MCF 10A (cell line): ENCODE data around the gene PTPRT. TPM values are rescaled to one million over a fixed set of nuclear protein-coding genes. Genes with fewer than 3 reads are reported as not detected.

Experiments
- BruUV-seq: library from RNA; stranded (reverse); fragments of 400-500 nt; replicated peaks from 2 replicates; lab custom pipeline; 2021; lab: Mats Ljungman, UMichigan
- CTCF ChIA-PET: fragments of 300-600 bp; sonication (Branson Sonifier 250); formaldehyde crosslinking; extraction: SDS; loops from one replicate; lab custom pipeline; 2021; ENCODE audit warnings: antibody characterized with exemption, inconsistent platforms; lab: Yijun Ruan, JAX
- POLR2A ChIA-PET: fragments of 300-600, 350-650 bp; sonication (Branson Sonifier 250); formaldehyde crosslinking; extraction: SDS; loops from one replicate; lab custom pipeline; 2020; ENCODE audit warnings: antibody characterized with exemption, inconsistent platforms; lab: Yijun Ruan, JAX
- DNase-seq: peaks from one replicate; pipeline ENCODE4 v3.0.0-alpha.2; 2018; ENCODE audit not compliant: unreplicated experiment
- H3K27ac Mint-ChIP-seq: one replicate; pipeline ENCODE4 v1.8.0; 2022; ENCODE audit warnings: mild to moderate bottlenecking, low read depth, mixed read lengths; ENCODE audit not compliant: unreplicated experiment
- H3K27me3 Mint-ChIP-seq: one replicate; pipeline ENCODE4 v1.8.0; 2022; ENCODE audit warnings: mixed read lengths; ENCODE audit not compliant: insufficient read depth, unreplicated experiment
- H3K36me3 Mint-ChIP-seq: one replicate; pipeline ENCODE4 v1.8.0; 2022; ENCODE audit warnings: mild to moderate bottlenecking, moderate library complexity, mixed read lengths; ENCODE audit not compliant: insufficient read depth, unreplicated experiment
- H3K4me1 Mint-ChIP-seq: one replicate; pipeline ENCODE4 v1.8.0; 2022; ENCODE audit warnings: mixed read lengths; ENCODE audit not compliant: insufficient read depth, unreplicated experiment
- H3K4me3 Mint-ChIP-seq: one replicate; pipeline ENCODE4 v1.8.0; 2022; ENCODE audit warnings: mild to moderate bottlenecking, moderate library complexity, mixed read lengths; ENCODE audit not compliant: unreplicated experiment
- H3K9me3 Mint-ChIP-seq: one replicate; pipeline ENCODE4 v1.8.0; 2022; ENCODE audit warnings: mixed read lengths; ENCODE audit not compliant: unreplicated experiment
- CTCF ChIP-seq: fragments of 200-600 bp; IDR thresholded peaks from one replicate; pipeline ENCODE4 v1.8.0; 2022; ENCODE audit warnings: antibody characterized with exemption, mild to moderate bottlenecking; ENCODE audit not compliant: unreplicated experiment
- intact Hi-C: fragments of 100-400 bp; cut with micrococcal nuclease; formaldehyde crosslinking; loops from 2 replicates; pipeline ENCODE4 v1.14.1; 2022
- total RNA-seq: library from RNA; stranded (reverse); gene quantifications from 2 replicates; pipeline ENCODE4 v1.2.3, GENCODE V29; 2022

The PTPRT gene
- total RNA-seq, 1 experiment from 2014 or later = not detected

- ChIA-PET CTCF (interaction anchor here (0.6 kb wide), 1 partner anchor 41 kb away, joined by 4 read pairs; no protein-coding TSS in a partner anchor), POLR2A (no interaction called here)
- Mint-ChIP-seq H3K27me3 (no peaks in the 10 kb centered on the region), H3K36me3 (no peaks in the 10 kb centered on the region), H3K4me1 (no peaks in the 10 kb centered on the region), H3K27ac (no peak overlapping the region), H3K4me3 (no peak overlapping the region), H3K9me3 (peaks cover 38% of the 10 kb centered on the region)
- no TSS peak for BruUV-seq
- DNase-seq = no peak
- no peak for TF ChIP-seq CTCF
- intact Hi-C loops = no loop called here
Measured at GRCh38 chr20:42191140-42191860, 998.4 kb downstream of the PTPRT start.

- Mint-ChIP-seq H3K4me3 (no peak overlapping the region), H3K36me3 (no peaks in the 10 kb centered on the region), H3K4me1 (no peaks in the 10 kb centered on the region), H3K27me3 (no peaks in the 10 kb centered on the region), H3K27ac (no peak overlapping the region), H3K9me3 (peaks cover 49% of the 10 kb centered on the region)
- intact Hi-C loops = no loop called here
- CTCF ChIA-PET = interaction anchor here (0.7 kb wide), 1 partner anchor 12 kb away, joined by 3 read pairs; no protein-coding TSS in a partner anchor
- POLR2A ChIA-PET = no interaction called here
- DNase-seq = no peak
- no peak for TF ChIP-seq CTCF
- BruUV-seq = no TSS peak
Measured at GRCh38 chr20:42190084-42190483, 999.6 kb downstream of the PTPRT start.

DNA sequence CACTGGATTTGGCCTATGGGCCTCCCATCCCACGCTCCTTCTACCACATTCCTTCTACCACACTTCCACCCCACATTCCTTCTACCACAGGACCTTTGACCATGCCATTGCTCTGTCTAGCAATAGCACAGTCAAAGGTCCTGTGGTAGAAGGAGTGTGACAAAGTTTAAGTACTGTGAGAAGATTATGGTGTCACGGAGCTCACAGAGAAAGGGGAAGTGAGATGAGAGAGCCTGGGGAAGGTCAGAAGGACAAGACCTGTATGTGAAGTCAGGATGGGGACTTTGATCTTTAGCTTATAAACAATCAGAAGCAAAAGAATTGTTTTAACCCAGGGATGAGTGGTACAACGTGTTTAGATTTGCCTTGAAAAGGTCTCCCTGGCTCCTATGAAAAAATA lies 1003.4 kb downstream of the PTPRT start:
- BruUV-seq = no TSS peak
- peaks cover 64% of the 10 kb centered on the region for H3K9me3 Mint-ChIP-seq
- H3K4me1 Mint-ChIP-seq = no peaks in the 10 kb centered on the region
- intact Hi-C loops = no loop called here
- no peak for DNase-seq
- CTCF ChIA-PET = no interaction called here
- POLR2A ChIA-PET = no interaction called here
- TF ChIP-seq CTCF = no peak
- no peaks in the 10 kb centered on the region for H3K36me3 Mint-ChIP-seq
- no peak overlapping the region for H3K27ac Mint-ChIP-seq
- no peak overlapping the region for H3K4me3 Mint-ChIP-seq
- H3K27me3 Mint-ChIP-seq = no peaks in the 10 kb centered on the region

DNA sequence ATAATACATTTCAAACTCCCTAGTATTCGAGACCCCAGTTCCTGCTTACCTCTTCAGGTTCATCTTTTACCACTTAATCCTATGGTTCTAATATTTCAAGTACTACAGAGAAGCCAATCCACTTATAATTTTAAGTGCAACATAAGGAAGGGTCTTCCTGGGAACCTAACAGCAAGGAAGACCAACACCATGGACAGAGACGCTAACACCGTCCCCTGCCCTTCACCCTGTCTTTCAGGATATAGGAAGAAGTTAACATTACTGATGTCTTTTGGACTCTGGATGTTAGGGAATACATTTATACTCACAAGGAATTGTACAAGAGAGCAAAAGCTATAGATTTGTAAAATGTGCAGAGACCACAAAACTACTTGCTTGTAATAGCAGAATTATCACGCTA lies 1006.6 kb downstream of the PTPRT start:
- no peak for TF ChIP-seq CTCF
- POLR2A ChIA-PET = no interaction called here
- H3K4me1 Mint-ChIP-seq = no peaks in the 10 kb centered on the region
- H3K9me3 Mint-ChIP-seq = peaks cover 62% of the 10 kb centered on the region
- no TSS peak for BruUV-seq
- no peaks in the 10 kb centered on the region for H3K27me3 Mint-ChIP-seq
- H3K4me3 Mint-ChIP-seq = no peak overlapping the region
- H3K27ac Mint-ChIP-seq = no peak overlapping the region
- CTCF ChIA-PET = no interaction called here
- no peaks in the 10 kb centered on the region for H3K36me3 Mint-ChIP-seq
- DNase-seq = no peak
- intact Hi-C loops = no loop called here
